Skeletal muscle satellite cell (primary cell): ENCODE data around the gene RAPGEF1.

Experiments
- H3K27me3 ChIP-seq: 2 replicates; pipeline ENCODE4 v1.7.0; 2013; ENCODE audit warnings: low read length; ENCODE audit not compliant: control insufficient read depth, insufficient read depth
- H3K36me3 ChIP-seq: 2 replicates; pipeline ENCODE4 v1.7.0; 2013; ENCODE audit warnings: mild to moderate bottlenecking, control low read depth, low read length; ENCODE audit not compliant: insufficient read depth
- H3K4me1 ChIP-seq: 2 replicates; pipeline ENCODE4 v1.7.0; 2013; ENCODE audit warnings: low read length; ENCODE audit not compliant: control insufficient read depth, insufficient read depth
- H3K4me2 ChIP-seq: 2 replicates; pipeline ENCODE4 v1.7.0; 2013; ENCODE audit warnings: mild to moderate bottlenecking, low read length
- H3K4me3 ChIP-seq: 2 replicates; pipeline ENCODE4 v1.7.0; 2013; ENCODE audit warnings: low read length
- H3K9ac ChIP-seq: 2 replicates; pipeline ENCODE4 v1.7.0; 2013; ENCODE audit warnings: mild to moderate bottlenecking, low read depth, low read length, moderate library complexity
- H3K9me3 ChIP-seq: replicated peaks from 2 replicates; pipeline ENCODE4 v1.7.0; 2013; ENCODE audit warnings: mild to moderate bottlenecking, control low read depth, low read length

Gene RAPGEF1

DNA sequence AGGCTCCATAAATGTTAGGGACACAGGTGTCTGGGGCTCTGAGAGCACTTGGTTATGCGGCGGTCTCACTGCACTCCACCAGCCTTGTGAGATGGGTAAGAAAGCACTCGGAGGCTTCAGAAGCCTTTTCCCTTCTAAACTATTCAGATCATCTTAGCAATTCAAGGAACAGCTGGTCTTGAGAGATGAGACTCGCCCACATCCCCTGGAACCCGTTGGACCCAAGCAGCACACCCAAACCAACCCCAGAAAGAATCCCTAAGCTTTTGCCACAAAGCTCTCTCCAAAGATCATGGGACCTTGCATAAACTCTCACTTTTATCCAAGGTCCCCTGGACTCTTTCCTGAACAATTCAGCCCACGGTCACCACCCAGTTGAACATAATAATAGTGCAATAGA lies 90.2 kb downstream of the RAPGEF1 start:
- H3K4me3 ChIP-seq = peak overlapping the region; percentile 1
- peaks cover 33% of the 10 kb centered on the region for H3K4me1 ChIP-seq
- no peaks in the 10 kb centered on the region for H3K9me3 ChIP-seq
- peak overlapping the region; percentile 44 for H3K9ac ChIP-seq
- H3K27me3 ChIP-seq = no peaks in the 10 kb centered on the region
- H3K36me3 ChIP-seq = no peaks in the 10 kb centered on the region
- peak overlapping the region; percentile 14 for H3K4me2 ChIP-seq

DNA sequence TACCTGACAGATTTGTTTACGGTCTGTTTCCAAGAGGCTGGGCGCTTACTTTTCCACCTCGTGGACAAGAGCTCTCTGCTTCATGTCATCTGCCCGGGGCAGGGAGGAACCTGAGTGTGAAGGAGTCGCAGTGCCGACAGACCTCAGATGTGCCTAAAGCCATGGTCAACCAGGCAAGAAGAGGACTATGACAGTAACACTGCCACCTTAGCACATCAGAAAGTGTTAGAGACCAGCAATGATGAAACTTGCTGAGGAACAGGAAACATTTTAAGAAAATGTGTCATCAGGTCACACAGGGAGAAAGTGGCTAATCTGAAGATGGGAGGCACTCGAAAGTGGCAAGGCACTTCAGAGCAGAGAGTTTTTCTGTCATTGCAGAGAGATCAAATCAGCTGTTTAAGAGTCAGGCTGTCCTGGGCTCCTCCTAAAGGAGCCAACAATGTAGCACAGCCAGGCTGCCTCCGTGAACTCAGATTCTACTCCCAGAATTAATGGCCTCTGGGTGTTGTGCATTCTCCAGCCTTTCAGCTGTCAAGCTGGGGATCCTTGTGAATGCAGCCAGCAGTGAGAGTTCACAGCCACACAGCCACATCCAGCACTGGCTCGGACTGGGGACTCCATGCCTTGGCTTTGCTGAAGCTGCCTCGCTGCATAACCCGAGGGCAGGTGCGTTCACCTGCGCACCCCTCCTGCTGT lies 94.6 kb downstream of the RAPGEF1 start:
- Histone ChIP-seq H3K4me2 (no peak overlapping the region), H3K36me3 (peaks cover 8% of the 10 kb centered on the region), H3K27me3 (no peaks in the 10 kb centered on the region), H3K9me3 (no peaks in the 10 kb centered on the region), H3K4me3 (no peak overlapping the region), H3K9ac (peak overlapping the region; percentile 5), H3K4me1 (peaks cover 18% of the 10 kb centered on the region)

DNA sequence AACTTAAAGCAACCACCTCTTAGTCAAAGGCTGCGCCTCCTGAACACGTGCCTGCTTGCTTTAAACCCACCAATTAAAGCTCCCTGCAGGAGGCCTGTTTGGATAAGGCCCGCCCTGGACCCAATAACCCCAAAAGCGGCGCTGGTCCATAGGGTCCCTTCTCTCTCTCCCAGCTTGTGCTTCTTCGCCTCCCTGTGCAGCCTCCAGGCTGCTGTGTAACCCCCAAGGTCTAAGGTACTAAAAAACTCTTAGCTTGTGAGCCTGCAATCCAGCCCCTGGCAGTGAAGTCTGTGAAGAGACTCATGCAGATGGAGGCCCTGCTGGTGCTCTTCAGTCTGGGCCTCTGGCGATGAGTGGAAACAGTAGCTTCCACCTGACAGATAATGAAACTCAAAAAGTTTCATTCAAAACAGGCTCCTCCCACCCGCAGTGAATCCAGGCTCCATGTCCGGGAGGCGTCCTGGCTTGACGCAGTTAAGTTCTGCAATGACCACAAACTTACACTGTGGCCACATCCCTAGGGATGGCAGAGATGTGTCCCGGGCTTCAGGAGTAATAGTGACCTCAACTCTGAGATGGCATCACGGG lies 97.3 kb downstream of the RAPGEF1 start:
- Histone ChIP-seq H3K4me2 (no peak overlapping the region), H3K4me1 (peaks cover 9% of the 10 kb centered on the region), H3K9ac (no peak overlapping the region), H3K4me3 (no peak overlapping the region), H3K9me3 (no peaks in the 10 kb centered on the region), H3K36me3 (peaks cover 22% of the 10 kb centered on the region), H3K27me3 (no peaks in the 10 kb centered on the region)

DNA sequence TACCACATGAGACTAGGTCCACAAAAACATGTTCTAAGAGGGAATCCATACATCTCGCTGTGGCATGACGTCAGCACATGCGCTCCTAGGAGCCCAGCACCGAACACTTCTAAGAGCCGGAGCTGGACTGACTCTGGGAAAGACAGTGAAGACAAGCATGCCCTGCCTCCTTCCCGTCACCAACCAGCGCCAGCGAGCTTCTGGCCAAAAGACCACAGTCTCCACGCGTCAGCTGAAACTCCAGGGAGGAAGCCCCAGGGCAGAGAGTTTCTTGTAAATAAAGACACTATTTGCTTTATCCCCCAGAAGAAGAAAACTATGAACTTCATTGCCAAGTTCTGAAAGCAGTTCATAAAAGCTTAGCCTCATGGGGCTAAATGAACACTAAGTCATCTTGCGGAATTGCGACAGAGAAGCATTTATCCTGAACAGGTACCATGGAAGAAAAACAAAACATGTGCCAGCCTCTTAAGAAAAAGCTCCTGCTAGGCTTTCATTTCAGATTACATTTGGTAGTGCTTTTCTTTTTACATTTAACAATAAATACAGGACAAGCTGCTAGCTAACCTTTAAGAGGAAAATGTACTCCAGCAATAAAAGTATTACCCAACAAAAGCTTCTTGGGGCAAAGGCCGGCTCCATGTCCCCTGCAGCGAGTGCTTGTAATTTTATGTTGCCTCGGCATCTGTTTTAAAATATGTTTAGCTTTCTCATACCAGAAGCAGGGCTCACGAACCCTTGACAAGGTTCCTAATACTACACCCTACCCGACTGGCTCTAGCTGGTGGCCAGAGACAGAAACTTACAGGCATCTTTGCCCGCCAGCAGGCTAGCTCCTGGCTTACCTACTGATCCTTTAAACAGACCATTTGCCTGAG lies 98.0 kb downstream of the RAPGEF1 start:
- no peak overlapping the region for H3K9ac ChIP-seq
- no peaks in the 10 kb centered on the region for H3K27me3 ChIP-seq
- H3K4me1 ChIP-seq = peaks cover 9% of the 10 kb centered on the region
- no peak overlapping the region for H3K4me2 ChIP-seq
- no peaks in the 10 kb centered on the region for H3K9me3 ChIP-seq
- no peak overlapping the region for H3K4me3 ChIP-seq
- peaks cover 22% of the 10 kb centered on the region for H3K36me3 ChIP-seq

DNA sequence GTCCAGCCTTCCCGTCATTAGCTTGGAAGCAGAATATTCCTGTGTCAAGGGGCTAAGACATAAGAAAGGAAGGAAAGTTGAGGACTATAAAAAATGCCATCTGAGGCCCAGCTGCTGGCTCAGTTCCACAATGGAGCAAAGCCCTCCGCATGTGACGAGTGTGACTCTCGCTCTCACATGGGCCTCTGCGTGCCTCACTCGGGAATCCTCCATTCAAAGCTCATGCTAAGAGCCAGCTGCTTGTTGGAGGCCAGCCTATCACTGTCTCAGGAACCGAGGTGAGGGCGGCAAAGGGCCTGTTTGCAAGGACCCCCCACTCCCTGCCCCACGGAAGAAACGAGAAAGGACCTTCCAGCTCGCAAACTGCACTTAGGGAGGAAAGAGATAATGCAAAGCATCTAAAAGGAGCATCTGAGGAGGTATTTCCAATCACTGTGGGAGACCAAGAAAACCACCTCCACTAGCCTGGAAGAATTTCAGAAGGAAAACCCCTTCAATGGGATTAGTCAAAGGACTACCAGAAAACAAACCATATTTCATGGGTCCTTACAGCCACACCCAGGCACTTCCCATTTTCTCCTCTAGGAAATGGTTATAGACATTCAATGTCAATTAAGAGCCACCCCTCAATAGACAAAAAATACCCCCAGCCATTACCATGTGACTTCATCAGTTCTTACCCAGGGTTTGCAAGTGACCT lies 99.3 kb downstream of the RAPGEF1 start:
- H3K36me3 ChIP-seq = peaks cover 22% of the 10 kb centered on the region
- no peak overlapping the region for H3K4me2 ChIP-seq
- H3K9ac ChIP-seq = no peak overlapping the region
- no peaks in the 10 kb centered on the region for H3K9me3 ChIP-seq
- H3K4me1 ChIP-seq = peaks cover 14% of the 10 kb centered on the region
- H3K27me3 ChIP-seq = no peaks in the 10 kb centered on the region
- no peak overlapping the region for H3K4me3 ChIP-seq

DNA sequence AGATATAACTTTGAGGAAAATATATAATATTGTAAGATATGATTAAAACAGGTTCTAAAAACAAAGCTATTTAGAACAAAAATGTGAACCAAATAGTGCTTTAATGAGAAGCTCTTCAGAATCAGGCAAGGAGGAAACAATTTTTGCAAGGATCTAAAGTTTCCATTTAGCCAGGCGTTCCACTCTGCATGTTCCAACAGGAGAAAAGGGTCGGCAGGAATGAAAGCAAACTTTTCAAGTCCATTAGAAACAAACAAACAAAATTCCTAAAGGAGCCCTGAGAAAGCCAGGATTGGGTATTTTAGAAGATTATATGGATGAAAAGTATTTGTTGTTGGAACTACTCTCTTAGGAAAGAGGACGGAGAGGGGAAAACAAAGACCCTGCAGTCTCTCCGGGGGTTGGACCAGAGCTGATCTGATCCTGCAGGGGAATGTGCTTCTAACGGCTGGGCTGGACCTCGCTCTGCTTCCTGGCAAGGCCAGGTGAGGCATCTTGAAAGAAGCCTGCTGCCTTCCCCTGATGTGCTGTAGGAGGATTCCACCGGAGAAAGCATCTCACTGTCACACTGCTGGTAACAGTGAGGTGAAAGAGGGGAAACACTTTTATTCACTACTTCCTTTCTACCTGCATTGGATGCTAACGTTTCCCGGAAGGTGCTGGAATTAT lies 100.0 kb downstream of the RAPGEF1 start:
- Histone ChIP-seq H3K27me3 (no peaks in the 10 kb centered on the region), H3K9ac (no peak overlapping the region), H3K4me2 (no peak overlapping the region), H3K4me3 (no peak overlapping the region), H3K36me3 (peaks cover 22% of the 10 kb centered on the region), H3K4me1 (peaks cover 12% of the 10 kb centered on the region), H3K9me3 (no peaks in the 10 kb centered on the region)

DNA sequence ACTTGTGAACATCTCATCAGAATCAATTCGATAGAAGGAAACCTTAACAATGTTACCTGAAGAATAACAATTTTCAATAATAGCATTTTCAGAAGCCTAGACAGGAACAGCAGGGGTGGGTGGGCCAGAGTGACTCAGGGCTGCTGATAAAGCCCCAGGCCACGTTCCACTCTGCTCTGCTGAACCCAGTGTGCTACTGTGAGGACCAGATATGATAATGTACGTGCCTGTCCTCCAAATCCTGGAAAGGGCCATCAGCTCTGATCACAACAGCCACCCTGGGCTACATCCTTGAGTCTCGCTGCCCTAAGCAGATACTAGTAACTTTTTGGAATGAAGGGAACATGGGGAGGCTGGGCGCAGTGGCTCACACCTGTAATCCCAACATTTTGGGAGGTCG lies 103.3 kb downstream of the RAPGEF1 start:
- no peaks in the 10 kb centered on the region for H3K27me3 ChIP-seq
- H3K9me3 ChIP-seq = no peaks in the 10 kb centered on the region
- no peak overlapping the region for H3K9ac ChIP-seq
- H3K4me2 ChIP-seq = no peak overlapping the region
- peaks cover 16% of the 10 kb centered on the region for H3K36me3 ChIP-seq
- H3K4me1 ChIP-seq = peaks cover 31% of the 10 kb centered on the region
- H3K4me3 ChIP-seq = no peak overlapping the region

DNA sequence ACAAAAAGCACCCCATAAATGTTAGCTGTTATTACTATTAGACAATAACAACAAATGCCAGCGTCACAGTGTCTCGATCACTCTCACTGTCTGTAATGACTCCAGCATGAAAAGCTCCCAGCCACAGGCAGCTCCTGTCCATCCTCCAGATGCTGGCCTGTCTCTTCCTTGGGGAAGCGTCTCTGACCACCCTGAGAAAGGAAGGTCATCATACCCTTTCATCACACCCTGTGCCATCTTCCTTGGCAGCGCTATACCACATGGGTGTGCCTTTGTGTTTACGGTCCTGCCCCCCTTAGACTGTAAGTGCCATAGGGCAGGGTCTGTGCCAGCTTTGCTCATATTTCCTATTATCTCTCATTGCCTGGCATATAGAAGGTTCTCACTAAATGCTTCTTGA lies 104.0 kb downstream of the RAPGEF1 start:
- H3K9me3 ChIP-seq = no peaks in the 10 kb centered on the region
- no peaks in the 10 kb centered on the region for H3K27me3 ChIP-seq
- H3K4me1 ChIP-seq = peaks cover 37% of the 10 kb centered on the region
- peaks cover 16% of the 10 kb centered on the region for H3K36me3 ChIP-seq
- peak overlapping the region; percentile 31 for H3K9ac ChIP-seq
- no peak overlapping the region for H3K4me3 ChIP-seq
- H3K4me2 ChIP-seq = no peak overlapping the region

DNA sequence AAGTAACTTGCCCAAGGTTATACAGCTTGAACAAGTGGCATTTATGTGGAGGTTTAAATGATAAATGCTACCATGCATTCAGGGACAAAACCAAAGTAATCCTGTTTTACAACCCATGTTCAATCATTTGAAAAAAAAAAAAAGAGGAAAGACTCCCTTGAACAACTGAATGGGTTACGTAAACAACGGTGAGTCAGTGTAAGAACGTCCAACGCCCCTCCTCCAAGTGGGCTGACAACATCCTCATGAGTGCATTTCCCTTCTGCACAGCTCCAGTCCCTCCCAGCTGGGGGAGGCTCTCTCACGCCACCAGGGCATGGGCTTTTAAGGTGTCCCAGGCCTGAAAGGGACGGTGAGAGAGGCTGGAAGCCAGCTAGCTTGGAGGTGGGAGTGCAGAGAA lies 104.6 kb downstream of the RAPGEF1 start:
- Histone ChIP-seq H3K4me2 (peak overlapping the region; percentile 36), H3K4me3 (no peak overlapping the region), H3K27me3 (no peaks in the 10 kb centered on the region), H3K9me3 (no peaks in the 10 kb centered on the region), H3K4me1 (peaks cover 37% of the 10 kb centered on the region), H3K9ac (peak overlapping the region; percentile 61), H3K36me3 (peaks cover 16% of the 10 kb centered on the region)

DNA sequence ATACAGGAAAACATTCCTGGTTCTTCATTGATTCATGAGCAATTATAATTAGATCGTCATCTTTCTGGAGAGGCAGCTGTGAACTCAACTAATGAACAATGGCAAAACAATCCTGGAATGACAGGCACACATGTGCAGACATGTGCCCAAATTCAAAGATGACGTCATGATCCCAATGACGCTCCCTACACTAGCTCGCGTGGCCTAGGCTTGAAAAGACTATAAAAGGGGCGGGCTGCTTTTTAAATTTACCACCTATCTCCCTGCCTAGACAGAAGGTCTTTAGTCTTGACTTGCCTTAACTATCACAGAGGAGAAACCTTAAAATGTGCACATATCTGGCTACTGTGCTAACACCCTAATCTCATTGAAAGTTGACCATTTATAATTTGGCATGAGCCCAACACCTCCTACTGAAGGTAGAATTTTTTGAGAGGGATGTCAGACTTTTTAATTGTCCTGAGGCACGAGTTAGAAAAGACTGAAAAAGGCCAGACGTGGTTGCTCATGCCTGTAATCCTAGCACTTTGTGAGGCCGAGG lies 106.3 kb downstream of the RAPGEF1 start:
- peak overlapping the region; percentile 51 for H3K9ac ChIP-seq
- no peaks in the 10 kb centered on the region for H3K9me3 ChIP-seq
- H3K4me3 ChIP-seq = no peak overlapping the region
- peaks cover 12% of the 10 kb centered on the region for H3K36me3 ChIP-seq
- H3K4me1 ChIP-seq = peaks cover 38% of the 10 kb centered on the region
- H3K4me2 ChIP-seq = peak overlapping the region; percentile 32
- no peaks in the 10 kb centered on the region for H3K27me3 ChIP-seq
